Peyer's patch (tissue), 4 donors: ENCODE measurements around the gene ARHGAP1. TPM values are rescaled to one million over a fixed set of nuclear protein-coding genes. Genes with fewer than 3 reads are reported as not detected.

Experiments
- DNase-seq, 3 donors: peaks; one replicate each; pipeline ENCODE4 v3.0.0-alpha.2; 2017 to 2019
- H3K27ac ChIP-seq, 4 donors: fragments of 200-600 bp; sonication (generic); one replicate each; pipeline ENCODE4 v1.5.1; 2016 to 2019
- H3K27me3 ChIP-seq, 2 donors: fragments of 200-600 bp; sonication (generic); one replicate each; pipeline ENCODE4 v1.5.1; 2019
- H3K36me3 ChIP-seq, 3 donors: fragments of 200-600 bp; sonication (generic); one replicate each; pipeline ENCODE4 v1.5.1; 2016 to 2019
- H3K4me1 ChIP-seq, 4 donors: fragments of 200-600 bp; sonication (generic); one replicate each; pipeline ENCODE4 v1.5.1; 2016 to 2019
- H3K4me3 ChIP-seq, 4 donors: fragments of 200-600 bp; sonication (generic); 1 replicate in 3 of 4; 2 replicates in 1 of 4; pipeline ENCODE4 v1.5.1; 2016 to 2019; ENCODE audit warnings: mild to moderate bottlenecking in 1 of 4
- H3K9me3 ChIP-seq, 4 donors: fragments of 200-600 bp; sonication (generic); one replicate each; pipeline ENCODE4 v1.5.1; 2016 to 2019; ENCODE audit warnings: mild to moderate bottlenecking in 1 of 4
- POLR2A ChIP-seq, 2 donors: fragments of 450-650 bp; IDR thresholded peaks; one replicate each; pipeline ENCODE4 v1.5.1; 2017; ENCODE audit warnings: antibody characterized with exemption in 2 of 2, mild to moderate bottlenecking in 2 of 2, moderate library complexity in 2 of 2
- total RNA-seq, 4 donors: library from RNA; depleted of rRNA; stranded (reverse); fragments of >200 nt; gene quantifications; one replicate each; pipeline ENCODE4 v1.1.0, GENCODE V29; 2016
- TF ChIP-seq, protein P1 (sequence below), 6 experiments: fragments of 450-650 bp in 4 of 6; fragments of 200-600 bp in 2 of 6; sonication (generic) in 1 of 6; IDR thresholded peaks; one replicate each; pipeline ENCODE4 v1.5.1; 2017 to 2019; ENCODE audit warnings: antibody characterized with exemption in 6 of 6, mild to moderate bottlenecking in 3 of 6, moderate library complexity in 1 of 6

The ARHGAP1 gene
- total RNA-seq, 4 donors from 2014 or later = 52.0 to 85.8 (median 62.7) TPM

DNA sequence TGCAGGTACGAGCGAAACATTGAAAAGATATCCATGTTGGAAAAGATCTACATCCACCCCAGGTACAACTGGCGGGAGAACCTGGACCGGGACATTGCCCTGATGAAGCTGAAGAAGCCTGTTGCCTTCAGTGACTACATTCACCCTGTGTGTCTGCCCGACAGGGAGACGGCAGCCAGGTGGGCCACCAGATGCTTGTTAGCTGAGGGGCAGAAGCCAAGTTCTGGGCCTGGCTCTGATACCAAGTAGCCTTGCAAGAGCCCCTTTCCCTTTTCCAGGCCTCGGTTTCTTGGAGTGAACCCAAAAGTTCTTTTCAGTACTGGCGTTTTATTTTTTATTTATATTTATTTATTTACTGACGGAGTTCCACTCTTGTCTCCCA lies 28.2 kb upstream of the ARHGAP1 start:
- no peak for DNase-seq
- TF ChIP-seq, protein P1, sequence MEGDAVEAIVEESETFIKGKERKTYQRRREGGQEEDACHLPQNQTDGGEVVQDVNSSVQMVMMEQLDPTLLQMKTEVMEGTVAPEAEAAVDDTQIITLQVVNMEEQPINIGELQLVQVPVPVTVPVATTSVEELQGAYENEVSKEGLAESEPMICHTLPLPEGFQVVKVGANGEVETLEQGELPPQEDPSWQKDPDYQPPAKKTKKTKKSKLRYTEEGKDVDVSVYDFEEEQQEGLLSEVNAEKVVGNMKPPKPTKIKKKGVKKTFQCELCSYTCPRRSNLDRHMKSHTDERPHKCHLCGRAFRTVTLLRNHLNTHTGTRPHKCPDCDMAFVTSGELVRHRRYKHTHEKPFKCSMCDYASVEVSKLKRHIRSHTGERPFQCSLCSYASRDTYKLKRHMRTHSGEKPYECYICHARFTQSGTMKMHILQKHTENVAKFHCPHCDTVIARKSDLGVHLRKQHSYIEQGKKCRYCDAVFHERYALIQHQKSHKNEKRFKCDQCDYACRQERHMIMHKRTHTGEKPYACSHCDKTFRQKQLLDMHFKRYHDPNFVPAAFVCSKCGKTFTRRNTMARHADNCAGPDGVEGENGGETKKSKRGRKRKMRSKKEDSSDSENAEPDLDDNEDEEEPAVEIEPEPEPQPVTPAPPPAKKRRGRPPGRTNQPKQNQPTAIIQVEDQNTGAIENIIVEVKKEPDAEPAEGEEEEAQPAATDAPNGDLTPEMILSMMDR (IDR thresholded peaks at IDR 0.05) = no peak
- no peak for TF ChIP-seq POLR2A (IDR thresholded peaks at IDR 0.05)
- H3K27me3 ChIP-seq = no peaks in the 10 kb centered on the region
- H3K4me3 ChIP-seq = no peak overlapping the region
- no peaks in the 10 kb centered on the region for H3K9me3 ChIP-seq
- H3K4me1 ChIP-seq = no peaks in the 10 kb centered on the region
- H3K36me3 ChIP-seq = no peaks in the 10 kb centered on the region
- H3K27ac ChIP-seq = no peak overlapping the region

DNA sequence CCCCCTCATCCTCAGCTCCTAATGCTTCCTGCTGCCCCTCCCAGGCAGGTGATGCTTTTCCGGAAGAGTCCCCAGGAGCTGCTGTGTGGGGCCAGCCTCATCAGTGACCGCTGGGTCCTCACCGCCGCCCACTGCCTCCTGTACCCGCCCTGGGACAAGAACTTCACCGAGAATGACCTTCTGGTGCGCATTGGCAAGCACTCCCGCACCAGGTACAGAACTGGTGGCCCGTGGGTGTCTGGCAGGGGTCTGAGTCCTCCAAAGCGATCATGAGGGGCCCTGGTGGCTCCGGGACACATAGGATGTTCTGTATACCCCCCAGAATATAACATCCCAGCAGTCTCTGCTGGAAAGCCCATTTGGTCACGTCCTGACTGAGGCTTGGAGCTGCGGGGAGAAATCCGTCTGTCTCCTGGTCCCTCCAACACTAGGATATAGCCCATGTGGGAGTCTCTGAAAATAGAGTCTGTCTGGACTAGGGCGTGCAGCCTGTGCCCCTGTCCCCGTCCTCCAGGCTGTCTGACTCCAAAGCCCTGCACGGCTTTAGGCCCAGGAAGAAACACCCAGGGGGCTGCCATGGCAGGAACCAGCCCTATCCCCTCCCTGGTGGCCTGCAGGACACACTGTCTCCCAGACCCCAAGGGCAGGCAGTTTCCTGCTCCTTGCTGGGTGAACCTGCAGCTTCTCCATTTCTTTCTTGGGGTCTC lies 27.7 kb upstream of the ARHGAP1 start:
- TF ChIP-seq POLR2A (IDR thresholded peaks at IDR 0.05) = no peak
- TF ChIP-seq, protein P1 (IDR thresholded peaks at IDR 0.05) = no peak
- Histone ChIP-seq H3K4me3 (no peak overlapping the region), H3K27ac (no peak overlapping the region), H3K36me3 (no peaks in the 10 kb centered on the region), H3K4me1 (no peaks in the 10 kb centered on the region), H3K27me3 (no peaks in the 10 kb centered on the region), H3K9me3 (no peaks in the 10 kb centered on the region)
- no peak for DNase-seq

DNA sequence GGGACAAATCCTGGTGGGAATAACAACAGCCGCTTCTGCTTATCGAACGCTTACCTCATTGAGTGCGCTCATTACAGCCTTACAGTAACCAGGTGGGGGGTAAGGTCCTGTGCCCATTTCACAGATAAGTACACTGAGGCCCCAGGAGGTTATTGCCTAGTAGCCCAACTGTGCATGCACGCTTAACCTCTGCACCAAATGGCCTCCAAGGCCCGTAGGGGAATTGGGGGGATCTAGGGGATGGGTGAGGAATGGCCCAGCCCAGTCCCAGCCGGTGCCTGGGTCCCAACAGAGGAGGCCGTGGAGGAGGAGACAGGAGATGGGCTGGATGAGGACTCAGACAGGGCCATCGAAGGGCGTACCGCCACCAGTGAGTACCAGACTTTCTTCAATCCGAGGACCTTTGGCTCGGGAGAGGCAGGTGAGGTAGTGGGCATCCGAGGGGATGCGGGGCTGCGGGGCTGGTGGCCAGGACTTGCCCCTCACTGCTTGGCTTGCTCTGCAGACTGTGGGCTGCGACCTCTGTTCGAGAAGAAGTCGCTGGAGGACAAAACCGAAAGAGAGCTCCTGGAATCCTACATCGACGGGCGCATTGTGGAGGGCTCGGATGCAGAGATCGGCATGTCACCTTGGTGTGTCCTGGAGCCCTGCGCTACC lies 25.9 kb upstream of the ARHGAP1 start:
- no peaks in the 10 kb centered on the region for H3K27me3 ChIP-seq
- H3K4me1 ChIP-seq = no peaks in the 10 kb centered on the region
- no peaks in the 10 kb centered on the region for H3K36me3 ChIP-seq
- H3K9me3 ChIP-seq = no peaks in the 10 kb centered on the region
- TF ChIP-seq, protein P1 (IDR thresholded peaks at IDR 0.05) = no peak
- no peak for TF ChIP-seq POLR2A (IDR thresholded peaks at IDR 0.05)
- DNase-seq = no peak
- no peak overlapping the region for H3K4me3 ChIP-seq
- no peak overlapping the region for H3K27ac ChIP-seq

DNA sequence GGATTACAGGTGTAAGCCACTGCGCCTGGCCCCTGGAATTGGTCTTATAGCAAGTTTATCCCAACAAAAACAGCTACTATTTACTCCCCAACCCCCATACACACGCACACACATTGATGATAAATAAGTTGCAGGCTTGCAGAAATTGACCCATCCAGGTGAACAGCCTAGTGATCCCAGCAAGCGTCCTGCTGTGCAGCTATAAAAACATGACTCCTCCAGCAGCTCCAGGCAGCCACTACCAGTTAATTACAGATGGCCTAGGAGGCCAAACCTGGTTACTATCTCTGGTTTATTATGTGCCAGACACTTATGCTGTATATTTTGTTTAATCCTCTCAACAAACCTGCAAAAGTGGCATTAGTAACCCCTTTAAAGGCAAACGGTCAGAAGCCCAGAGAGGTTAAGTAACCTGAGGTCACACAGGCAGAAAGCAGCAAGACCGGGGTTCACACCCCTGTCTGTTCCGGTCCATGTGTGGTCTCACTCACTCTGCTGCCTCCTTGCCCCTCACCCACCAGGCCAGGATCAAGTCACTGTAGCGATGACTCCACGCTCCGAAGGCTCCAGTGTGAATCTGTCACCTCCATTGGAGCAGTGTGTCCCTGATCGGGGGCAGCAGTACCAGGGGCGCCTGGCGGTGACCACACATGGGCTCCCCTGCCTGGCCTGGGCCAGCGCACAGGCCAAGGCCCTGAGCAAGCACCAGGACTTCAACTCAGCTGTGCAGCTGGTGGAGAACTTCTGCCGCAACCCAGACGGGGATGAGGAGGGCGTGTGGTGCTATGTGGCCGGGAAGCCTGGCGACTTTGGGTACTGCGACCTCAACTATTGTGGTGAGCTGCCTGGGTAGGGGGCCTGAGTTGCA lies 25.2 kb upstream of the ARHGAP1 start:
- H3K36me3 ChIP-seq = no peaks in the 10 kb centered on the region
- H3K27me3 ChIP-seq = no peaks in the 10 kb centered on the region
- H3K27ac ChIP-seq = no peak overlapping the region
- no peak overlapping the region for H3K4me3 ChIP-seq
- no peak for TF ChIP-seq POLR2A (IDR thresholded peaks at IDR 0.05)
- TF ChIP-seq, protein P1 (IDR thresholded peaks at IDR 0.05) = no peak
- no peak for DNase-seq
- no peaks in the 10 kb centered on the region for H3K9me3 ChIP-seq
- H3K4me1 ChIP-seq = no peaks in the 10 kb centered on the region

DNA sequence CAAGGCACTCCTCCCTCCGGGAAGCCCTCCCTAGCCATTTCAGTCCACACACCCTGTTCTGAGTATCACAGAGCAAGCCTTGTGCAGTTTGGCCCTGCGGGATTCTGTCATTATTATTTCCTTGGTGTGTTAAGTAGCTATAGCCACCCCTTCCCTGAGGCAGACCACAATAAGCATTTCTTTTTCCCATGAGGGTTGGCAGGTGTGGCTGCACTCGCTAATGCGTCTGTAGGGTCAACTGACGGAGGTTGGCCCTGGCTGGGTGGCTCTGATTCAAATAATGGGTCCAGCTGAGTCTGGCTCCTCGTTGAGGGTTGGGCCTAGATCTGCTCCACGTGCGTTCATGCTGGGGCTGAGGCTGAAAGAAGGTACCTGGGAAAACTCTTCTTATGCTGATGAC lies 23.7 kb upstream of the ARHGAP1 start:
- no peak for DNase-seq
- no peak for TF ChIP-seq POLR2A (IDR thresholded peaks at IDR 0.05)
- TF ChIP-seq, protein P1 (IDR thresholded peaks at IDR 0.05) = no peak

More for the DNA sequence above, 23.7 kb upstream of the ARHGAP1 start:
- Histone ChIP-seq H3K9me3 (no peaks in the 10 kb centered on the region), H3K4me3 (no peak overlapping the region), H3K27me3 (no peaks in the 10 kb centered on the region), H3K36me3 (no peaks in the 10 kb centered on the region), H3K27ac (no peak overlapping the region), H3K4me1 (no peaks in the 10 kb centered on the region)
